GM20431 (cell line): ENCODE measurements around the gene LCN6.

Source experiments
- in situ Hi-C: fragments of 300-500 bp; cut with MseI, MboI; formaldehyde crosslinking; loops from one replicate; pipeline ENCODE4 v1.15.0; 2020; ENCODE audit warnings: low sequenced_read_pairs; ENCODE audit not compliant: unreplicated experiment

The LCN6 gene

GRCh38 chr9:136729926-136730325 lies 18.4 kb downstream of the LCN6 start:
- in situ Hi-C loops: no loop called here

- in situ Hi-C loops: no loop called here
Observed at GRCh38 chr9:136729144-136729543, 19.2 kb downstream of the LCN6 start.

- in situ Hi-C loops: no loop called here
Observed at GRCh38 chr9:136728548-136729123, 19.7 kb downstream of the LCN6 start.

DNA sequence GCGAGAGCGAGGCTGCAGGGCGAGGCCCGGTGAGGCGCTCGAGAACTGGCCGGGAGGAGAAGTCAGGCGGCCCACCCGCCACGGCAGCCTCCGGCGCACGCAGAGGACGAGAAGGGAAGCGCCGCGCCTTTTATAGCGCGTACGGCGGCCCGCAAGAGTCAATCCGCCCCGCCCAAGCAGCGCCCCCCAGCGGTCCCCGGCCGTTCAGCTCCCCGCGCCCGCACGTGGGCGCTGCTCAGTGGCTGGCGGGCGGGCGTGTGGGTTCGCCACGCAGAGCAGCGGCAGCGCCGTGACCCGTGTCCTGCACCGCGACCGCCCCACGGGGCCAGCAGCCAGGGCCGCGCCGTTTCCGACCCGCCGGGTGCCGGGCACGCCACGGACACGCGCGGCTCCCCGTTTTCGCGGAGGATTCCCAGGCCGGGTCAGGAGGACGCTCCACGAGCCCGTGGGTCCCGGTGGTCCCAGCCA lies 20.2 kb downstream of the LCN6 start:
- in situ Hi-C loops: no loop called here

GRCh38 chr9:136726631-136727191 lies 21.6 kb downstream of the LCN6 start:
- in situ Hi-C loops: no loop called here

GRCh38 chr9:136726118-136726517 lies 22.2 kb downstream of the LCN6 start:
- in situ Hi-C loops: no loop called here

GRCh38 chr9:136725612-136726011 lies 22.7 kb downstream of the LCN6 start:
- in situ Hi-C loops: no loop called here

DNA sequence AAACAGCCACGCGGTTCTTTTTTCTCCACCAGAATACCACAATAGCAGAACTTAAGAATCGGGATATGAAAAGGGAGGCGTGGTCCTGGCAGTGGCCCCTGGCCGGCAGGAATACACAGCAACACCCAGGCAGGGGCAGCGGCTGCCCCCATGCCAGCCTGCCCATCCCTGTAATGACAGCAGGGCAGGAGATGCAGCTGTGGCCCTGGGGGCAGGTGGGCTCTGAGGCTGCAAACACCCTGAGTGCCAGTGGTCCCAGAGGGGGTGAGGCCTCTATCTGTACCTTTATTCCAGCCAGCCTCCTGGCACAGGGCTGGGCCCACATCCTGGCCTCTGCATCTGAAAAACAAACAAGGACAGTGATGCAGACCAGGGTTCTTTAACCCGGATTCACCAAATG lies 23.6 kb downstream of the LCN6 start:
- in situ Hi-C loops: no loop called here

DNA sequence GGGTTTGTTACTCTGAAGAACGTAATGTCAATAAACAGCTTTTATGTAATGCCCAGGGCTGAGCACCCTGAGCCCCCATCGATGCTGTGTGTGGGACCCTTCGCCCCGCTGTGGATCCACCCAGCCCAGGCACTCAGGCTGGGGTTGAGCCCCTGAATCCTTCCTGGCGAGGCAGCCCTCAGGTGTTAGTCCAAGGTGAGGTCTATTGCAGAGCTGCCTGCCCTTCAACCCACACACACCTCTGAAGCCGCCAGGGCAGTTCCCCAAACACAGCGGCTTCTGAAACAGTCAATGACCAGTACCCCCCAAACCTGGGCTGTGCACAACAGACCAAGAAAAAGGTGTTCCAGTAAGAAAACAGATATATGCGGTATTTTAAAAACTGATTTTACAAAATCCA lies 24.3 kb downstream of the LCN6 start:
- in situ Hi-C loops: no loop called here

DNA sequence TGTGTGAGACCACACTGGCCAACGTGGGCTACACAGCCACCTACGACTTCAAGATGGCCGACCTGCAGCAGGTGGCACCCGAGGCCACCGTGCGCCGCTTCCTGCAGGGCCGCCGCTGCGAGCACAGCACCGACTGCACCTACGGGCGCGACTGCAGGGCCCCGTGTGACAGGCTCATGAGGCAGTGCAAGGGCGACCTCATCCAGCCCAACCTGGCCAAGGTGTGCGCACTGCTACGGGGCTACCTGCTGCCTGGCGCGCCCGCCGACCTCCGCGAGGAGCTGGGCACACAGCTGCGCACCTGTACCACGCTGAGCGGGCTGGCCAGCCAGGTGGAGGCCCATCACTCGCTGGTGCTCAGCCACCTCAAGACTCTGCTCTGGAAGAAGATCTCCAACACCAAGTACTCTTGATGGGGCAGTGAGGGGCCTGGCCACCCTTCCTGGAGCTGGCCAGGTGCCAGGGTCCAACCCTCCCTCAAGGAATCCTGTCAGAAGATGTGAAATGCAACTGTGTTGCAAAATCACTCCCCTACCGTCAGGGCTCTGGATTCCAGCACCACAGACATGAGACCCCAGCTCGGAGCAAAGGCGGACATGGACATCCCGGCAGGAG lies 24.9 kb downstream of the LCN6 start:
- in situ Hi-C loops: no loop called here

- in situ Hi-C loops: no loop called here
Observed at GRCh38 chr9:136722969-136723356, 25.4 kb downstream of the LCN6 start.

GRCh38 chr9:136722093-136722968 lies 26.0 kb downstream of the LCN6 start:
- in situ Hi-C loops: no loop called here

- in situ Hi-C loops: no loop called here
Observed at GRCh38 chr9:136721339-136722092, 26.8 kb downstream of the LCN6 start.

DNA sequence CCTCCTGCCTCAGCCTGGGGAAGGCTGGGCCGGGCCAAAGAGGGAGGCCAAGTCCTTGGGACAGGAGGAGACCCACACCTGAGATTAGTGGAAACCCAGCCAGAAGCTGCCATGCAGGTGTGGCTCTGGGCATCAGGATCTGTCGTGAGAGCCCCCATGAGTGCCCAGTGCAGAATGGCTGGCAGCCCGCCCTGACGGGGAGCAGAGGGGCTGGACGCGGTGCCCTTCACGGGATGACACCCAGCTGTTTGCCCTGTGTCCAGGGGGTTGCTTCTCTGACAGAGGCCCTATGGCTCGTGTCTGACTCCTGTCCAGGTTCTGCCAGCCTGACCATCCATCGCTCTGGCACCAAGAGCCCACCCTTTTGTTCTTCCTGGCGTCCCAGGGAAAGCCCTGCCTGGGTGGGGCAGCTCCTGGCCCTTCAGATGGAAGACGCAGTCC lies 27.4 kb downstream of the LCN6 start:
- in situ Hi-C loops: no loop called here

DNA sequence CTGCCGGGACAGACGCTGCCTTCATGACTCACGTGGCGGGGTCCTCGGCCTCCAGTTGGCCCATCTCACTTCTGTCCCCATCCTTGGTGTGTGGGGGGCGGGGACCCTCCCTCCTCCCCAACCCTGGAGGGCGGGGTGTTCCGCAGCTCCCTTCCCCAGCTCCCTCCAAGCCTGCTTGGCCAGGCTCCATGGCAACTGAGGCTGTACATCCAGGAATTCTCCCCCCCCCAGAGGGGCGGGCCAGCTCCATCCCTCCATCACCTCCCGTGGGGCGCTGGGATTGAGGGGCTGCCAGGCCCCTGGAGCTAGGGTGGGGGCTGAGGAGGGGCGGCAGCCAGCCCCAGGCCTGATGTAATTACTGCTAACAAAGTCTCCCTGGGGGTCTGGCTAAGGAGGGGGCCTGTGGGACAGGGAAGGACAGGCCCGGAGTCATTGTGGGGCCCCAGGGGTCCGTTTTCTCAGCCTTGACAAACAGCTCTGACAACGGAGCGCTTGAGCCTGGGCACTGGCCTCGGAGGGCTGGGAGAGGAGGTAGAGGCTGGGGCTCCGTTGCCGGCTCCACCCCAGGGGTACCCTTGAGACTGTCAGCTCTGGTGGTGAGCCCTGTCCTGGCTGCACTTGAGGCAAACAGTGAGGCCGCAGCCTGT lies 28.0 kb downstream of the LCN6 start:
- in situ Hi-C loops: no loop called here

DNA sequence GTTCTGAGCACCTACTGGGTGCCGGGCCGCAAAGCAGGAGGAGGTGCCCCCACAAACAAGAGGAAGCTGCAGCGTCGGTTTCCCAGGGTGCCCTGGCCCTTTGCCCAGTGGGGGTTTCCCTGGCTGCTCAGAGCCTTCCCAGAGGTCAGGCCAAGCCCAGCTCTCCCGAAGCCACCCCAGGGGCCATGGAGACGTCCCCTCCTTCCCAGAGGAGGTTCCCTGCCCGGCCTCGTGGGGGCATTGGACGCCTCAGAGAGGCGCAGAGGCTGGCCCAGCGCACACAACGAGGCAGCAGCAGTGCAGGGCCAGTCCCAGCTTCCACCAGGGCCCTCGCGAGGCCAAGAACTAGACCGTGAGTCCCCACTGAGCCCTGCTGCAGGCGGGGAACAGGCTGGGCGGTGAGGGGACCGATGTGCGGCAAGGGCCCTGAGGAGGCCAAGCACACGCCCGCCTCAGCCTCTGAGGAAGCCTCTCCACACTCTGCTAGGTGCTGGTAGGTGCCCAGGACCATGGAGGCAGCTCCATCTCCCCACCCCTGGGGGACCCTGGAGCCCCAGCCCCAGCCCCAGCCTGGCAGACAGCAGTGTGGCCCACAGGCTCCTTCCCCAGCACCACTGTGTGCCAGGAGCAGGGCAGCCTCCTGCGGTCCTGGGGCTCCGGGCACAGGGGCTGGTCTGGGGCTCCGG lies 29.0 kb downstream of the LCN6 start:
- in situ Hi-C loops: no loop called here

DNA sequence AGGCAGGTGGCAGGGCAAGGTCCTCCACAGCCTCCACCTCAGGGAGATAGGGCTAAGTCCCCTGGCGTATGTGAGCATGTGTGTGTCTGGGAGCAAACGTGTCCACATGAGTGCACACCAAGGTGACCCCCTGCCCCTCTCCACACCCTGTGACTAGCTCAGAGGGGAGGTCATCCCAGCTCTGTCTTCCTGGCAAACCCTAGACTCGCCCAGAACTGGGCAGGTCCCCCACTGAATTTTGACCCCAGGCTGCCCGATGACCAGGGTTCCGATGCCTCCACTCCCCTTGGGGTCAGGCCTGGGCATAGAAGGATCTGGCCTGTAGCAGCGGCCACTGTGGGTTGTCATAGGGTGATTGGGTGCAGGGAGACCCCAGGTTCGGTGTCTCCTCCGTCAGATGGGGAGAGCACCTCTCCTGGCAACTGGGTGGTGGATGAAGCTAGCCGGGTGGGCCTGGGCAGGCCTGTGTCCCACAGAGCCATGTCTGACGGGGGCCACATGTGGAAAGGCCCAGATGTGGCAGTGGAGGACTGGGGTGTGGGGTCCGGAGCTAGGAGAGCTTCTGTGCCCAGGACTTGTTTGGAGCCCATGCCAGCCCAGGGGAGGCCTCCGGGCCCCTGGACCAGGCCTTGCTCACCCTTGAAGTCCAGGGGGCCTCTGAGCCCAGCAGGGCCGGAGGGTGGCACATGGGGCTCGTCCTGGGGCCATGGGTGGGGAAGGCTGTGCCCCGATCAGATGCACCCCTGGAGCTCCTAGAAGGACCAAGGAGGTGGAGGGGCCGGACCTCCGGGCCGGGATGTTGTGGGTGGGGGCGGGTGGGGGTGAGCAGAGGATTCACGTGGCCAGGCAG lies 29.8 kb downstream of the LCN6 start:
- in situ Hi-C loops: no loop called here

DNA sequence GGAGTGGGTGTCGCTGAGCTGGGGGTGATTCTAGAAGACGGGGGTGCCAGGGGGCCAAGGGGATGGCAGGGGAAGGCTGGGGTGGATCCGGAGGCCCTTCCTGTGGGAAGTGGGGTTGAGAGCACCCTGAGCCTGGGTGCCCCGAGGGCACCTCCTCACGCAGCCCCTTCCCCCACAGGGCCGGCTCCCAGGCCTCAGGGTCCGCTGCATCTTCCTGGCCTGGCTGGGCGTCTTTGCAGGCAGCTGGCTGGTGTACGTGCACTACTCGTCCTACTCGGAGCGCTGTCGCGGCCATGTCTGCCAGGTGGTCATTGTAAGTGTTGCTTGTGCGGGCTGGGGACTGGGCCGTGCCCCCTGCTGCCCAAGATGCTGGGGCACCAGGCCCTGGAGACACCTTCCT lies 30.9 kb downstream of the LCN6 start:
- in situ Hi-C loops: no loop called here
